HFF-Myc (cell line): Measurements from ENCODE around the gene CTNND2.

Source experiments
- DNase-seq: peaks from one replicate; pipeline ENCODE4 v3.0.0-alpha.2; 2011; ENCODE audit warnings: low read depth; ENCODE audit errors: extremely low read depth
- H3K4me3 ChIP-seq: replicated peaks from 2 replicates; pipeline ENCODE4 v1.5.1; 2011; ENCODE audit warnings: low read depth, mild to moderate bottlenecking, control low read depth, low read length
- TF ChIP-seq, protein P1 (sequence below): IDR thresholded peaks from 2 replicates; pipeline ENCODE4 v1.5.1; 2012; ENCODE audit warnings: mild to moderate bottlenecking, low read depth, low read length, control low read depth; ENCODE audit errors: missing control alignments

CTNND2 gene

DNA sequence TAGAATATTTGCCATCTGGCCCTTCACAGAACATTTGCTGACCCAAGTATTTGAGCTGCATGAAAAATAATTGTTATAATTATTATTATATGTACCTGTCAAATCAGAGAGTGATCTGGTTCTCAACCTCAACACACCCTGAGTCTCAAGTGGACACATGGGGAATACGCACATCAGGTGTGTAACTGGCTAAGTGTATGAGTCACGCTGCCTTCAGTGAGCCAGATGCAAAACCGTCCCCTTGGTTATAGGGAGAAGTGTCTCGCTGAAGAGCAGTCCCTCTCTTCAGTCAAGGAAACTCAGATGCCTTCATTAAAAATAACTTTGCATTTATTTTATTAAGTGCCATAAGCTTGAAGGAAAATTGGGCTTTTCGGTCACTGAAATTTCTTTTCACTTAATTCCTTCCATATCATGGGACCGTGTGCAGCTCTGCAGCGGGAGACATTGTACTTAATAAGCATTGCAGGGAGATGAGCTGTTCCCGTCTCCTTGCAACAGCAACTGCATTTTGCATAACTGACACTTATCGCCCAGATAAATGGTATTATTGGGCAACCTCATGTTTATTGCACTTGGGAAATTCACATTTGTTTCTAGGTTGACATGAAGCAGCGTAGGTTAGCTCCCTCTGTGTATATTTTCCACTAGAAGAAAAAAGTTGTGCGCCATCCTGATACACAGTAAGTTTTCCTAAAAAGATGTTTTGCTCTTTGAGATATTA is 630.9 kb downstream of the CTNND2 start:
- TF ChIP-seq, protein P1, sequence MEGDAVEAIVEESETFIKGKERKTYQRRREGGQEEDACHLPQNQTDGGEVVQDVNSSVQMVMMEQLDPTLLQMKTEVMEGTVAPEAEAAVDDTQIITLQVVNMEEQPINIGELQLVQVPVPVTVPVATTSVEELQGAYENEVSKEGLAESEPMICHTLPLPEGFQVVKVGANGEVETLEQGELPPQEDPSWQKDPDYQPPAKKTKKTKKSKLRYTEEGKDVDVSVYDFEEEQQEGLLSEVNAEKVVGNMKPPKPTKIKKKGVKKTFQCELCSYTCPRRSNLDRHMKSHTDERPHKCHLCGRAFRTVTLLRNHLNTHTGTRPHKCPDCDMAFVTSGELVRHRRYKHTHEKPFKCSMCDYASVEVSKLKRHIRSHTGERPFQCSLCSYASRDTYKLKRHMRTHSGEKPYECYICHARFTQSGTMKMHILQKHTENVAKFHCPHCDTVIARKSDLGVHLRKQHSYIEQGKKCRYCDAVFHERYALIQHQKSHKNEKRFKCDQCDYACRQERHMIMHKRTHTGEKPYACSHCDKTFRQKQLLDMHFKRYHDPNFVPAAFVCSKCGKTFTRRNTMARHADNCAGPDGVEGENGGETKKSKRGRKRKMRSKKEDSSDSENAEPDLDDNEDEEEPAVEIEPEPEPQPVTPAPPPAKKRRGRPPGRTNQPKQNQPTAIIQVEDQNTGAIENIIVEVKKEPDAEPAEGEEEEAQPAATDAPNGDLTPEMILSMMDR = no peak
- no peak overlapping the region for H3K4me3 ChIP-seq
- no peak for DNase-seq

DNA sequence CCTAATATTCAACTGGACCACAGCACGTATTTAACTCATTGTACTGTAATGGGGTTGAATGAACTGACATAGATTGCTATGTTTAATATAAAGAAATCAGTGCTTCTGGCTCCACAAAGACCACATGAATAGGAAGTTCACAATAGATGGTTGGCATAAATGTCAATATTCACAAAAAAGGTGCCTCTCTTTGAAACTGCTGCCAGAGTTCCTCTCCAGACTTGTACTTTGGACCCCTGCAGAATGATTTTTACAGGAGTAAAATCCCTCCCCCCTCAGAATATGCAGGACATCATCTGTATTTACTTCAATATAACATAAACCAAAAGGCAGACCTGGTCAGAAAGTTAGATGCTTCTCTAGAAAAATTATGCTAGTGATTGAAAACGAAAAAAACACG is 634.7 kb downstream of the CTNND2 start:
- TF ChIP-seq, protein P1 = no peak
- DNase-seq = no peak
- H3K4me3 ChIP-seq = no peak overlapping the region

DNA sequence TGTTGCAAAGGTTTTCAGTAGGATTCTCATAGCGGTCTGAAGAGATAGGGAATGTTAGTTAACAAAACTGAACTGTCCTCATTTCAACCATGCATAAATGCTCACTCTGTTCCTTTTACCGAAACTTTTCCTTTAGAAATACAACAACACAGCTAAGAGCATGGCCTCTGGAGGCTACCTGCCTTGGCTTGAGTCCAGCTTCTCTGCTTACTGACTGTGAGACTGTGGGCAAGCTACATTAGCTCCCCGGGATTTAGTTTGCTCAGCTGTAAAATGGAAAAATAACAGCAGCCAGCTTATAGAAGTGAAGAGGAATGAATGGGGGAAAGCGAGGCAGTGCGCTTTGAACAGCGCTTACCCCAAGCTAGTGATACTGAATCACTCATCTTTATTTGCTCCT is 635.4 kb downstream of the CTNND2 start:
- no peak for DNase-seq
- TF ChIP-seq, protein P1 = no peak
- H3K4me3 ChIP-seq = no peak overlapping the region

DNA sequence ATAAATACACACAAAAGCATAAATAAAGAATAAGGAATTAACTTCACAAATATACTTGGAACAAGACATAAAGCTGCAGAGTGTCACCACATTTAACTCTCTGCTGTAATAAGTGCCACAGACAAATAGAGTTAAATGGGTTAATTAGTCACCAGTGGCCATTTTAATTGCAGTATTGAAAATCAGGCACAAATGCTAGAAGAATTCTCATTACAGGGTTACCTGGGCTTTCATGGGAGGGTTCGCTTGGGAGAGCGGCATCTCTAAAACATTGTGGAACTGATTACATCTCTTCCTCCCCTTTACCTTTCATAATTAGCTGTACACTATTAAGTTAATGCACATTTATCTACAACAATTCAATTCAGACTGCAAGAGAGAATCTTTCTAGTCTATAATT is 637.9 kb downstream of the CTNND2 start:
- no peak overlapping the region for H3K4me3 ChIP-seq
- DNase-seq = no peak

DNA sequence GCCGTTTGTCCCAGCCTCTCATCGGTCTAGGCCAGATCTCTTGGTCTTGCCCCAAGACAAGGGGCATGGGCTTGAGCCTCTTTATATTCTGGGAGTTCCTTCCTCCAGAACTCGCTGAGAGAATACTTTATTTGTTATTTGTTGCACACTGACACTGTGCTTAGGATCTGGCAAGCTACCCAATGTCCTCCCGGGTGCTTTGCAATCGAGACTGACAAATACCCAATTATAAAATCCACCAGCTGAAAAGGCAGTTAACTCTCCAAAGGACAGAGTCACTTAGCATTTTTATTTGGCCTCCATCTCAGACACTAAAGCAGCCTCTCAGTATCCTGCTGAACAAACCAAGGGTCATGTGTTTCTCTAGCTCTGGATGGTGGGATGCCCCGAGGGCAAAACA is 643.0 kb downstream of the CTNND2 start:
- TF ChIP-seq, protein P1 = no peak
- no peak overlapping the region for H3K4me3 ChIP-seq
- DNase-seq = no peak

More for the DNA sequence above, 637.9 kb downstream of the CTNND2 start:
- TF ChIP-seq, protein P1 = no peak

DNA sequence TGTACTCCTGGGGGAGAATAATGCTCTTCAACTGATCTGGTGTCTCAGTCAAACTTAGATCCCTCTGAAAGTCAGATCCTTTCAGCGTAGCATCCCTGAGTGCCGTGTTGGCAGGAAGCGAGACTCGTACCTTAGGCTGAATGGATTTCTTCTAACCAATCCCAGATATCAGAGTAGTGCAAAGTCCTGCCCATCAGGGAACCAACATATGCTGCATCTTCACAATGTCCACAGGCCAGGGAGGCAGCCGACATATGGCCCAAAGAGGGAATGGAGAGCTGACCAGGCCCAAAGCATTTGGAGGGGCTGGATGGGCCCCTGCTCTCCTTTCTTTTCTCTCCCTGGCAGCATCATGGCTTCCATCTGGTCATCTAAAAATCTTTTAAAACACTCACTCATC is 646.2 kb downstream of the CTNND2 start:
- TF ChIP-seq, protein P1 = no peak
- no peak for DNase-seq

DNA sequence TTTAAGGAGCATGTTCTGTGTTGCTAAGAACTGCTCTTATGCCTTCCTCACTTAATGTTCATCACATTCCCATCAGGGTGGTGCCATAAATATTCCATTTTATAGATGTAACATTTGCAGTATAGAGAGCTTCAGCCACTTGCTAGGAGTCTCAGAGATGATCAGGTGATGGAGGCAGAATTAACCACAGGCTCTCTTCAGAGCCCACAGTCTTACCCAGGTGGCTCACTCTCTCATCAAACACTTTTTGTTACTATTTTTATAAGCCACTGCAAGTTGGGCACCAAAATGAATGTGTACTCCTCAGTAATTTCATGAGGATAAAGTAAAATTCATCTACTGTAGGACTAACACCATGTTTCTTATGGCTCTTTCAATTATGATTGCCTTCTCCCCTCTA is 651.7 kb downstream of the CTNND2 start:
- TF ChIP-seq, protein P1 = no peak
- no peak overlapping the region for H3K4me3 ChIP-seq
- DNase-seq = no peak

More for the DNA sequence above, 646.2 kb downstream of the CTNND2 start:
- no peak overlapping the region for H3K4me3 ChIP-seq
